HG03521 (cell line): Measurements from ENCODE around the gene NAALAD2.
"Not testable (repeated sequence)": the region's sequence is repeated elsewhere in the genome, so short reads cannot be mapped to it uniquely, and the experiment has no call there.

Experiments used
- ATAC-seq: cut with Tn5 transposase; IDR thresholded peaks from one replicate; pipeline ENCODE4 v1.9.1; 2021; ENCODE audit warnings: mild to moderate bottlenecking, moderate library complexity; ENCODE audit not compliant: unreplicated experiment

NAALAD2 gene

GRCh38 chr11:90239967-90240636 is 105.6 kb downstream of the NAALAD2 start:
- not testable (repeated sequence) for ATAC-seq

- no peak for ATAC-seq
Observed at GRCh38 chr11:90241414-90241813, 107.0 kb downstream of the NAALAD2 start.
